ENCODE data around the gene ZNF329. TPM values are rescaled to one million over a fixed set of nuclear protein-coding genes. Genes with fewer than 3 reads are reported as not detected.
"Not testable (repeated sequence)": the region's sequence is repeated elsewhere in the genome, so short reads cannot be mapped to it uniquely, and the experiment has no call there.

Gene ZNF329
- total RNA-seq, 3 donors from 2014 or later, result 6.3 to 8.4 (median 7.0) TPM

GRCh38 chr19:58153386-58153785, 2.8 kb upstream of the ZNF329 start:
- Mint-ChIP-seq H3K36me3 (ENCODE audit: insufficient read depth) (no peaks in the 10 kb centered on the region), H3K4me3 (peak overlapping the region; percentile 85), H3K4me1 (ENCODE audit: low read depth) (peaks cover 17% of the 10 kb centered on the region), H3K9me3 (peaks cover 10% of the 10 kb centered on the region), H3K27me3 (ENCODE audit: low read depth) (no peaks in the 10 kb centered on the region)
- ATAC-seq (no peak), DNase-seq (no peak)

GRCh38 chr19:58147475-58147874, 3.1 kb downstream of the ZNF329 start:
- not testable (repeated sequence) for DNase-seq; H3K27me3 Mint-ChIP-seq (ENCODE audit: low read depth); ATAC-seq; H3K4me3 Mint-ChIP-seq
- H3K4me1 Mint-ChIP-seq (ENCODE audit: low read depth), result peaks cover 12% of the 10 kb centered on the region
- peaks cover 18% of the 10 kb centered on the region for H3K36me3 Mint-ChIP-seq (ENCODE audit: insufficient read depth)
- peaks cover 19% of the 10 kb centered on the region for H3K9me3 Mint-ChIP-seq

- Mint-ChIP-seq H3K4me1 (ENCODE audit: low read depth) (peaks cover 10% of the 10 kb centered on the region), H3K4me3 (no peak overlapping the region), H3K9me3 (peaks cover 13% of the 10 kb centered on the region), H3K36me3 (ENCODE audit: insufficient read depth) (peaks cover 27% of the 10 kb centered on the region), H3K27me3 (ENCODE audit: low read depth) (no peaks in the 10 kb centered on the region)
- DNase-seq (no peak), ATAC-seq (no peak)
These were observed 4.7 kb downstream of the ZNF329 start for GRCh38 chr19:58145849-58146248.

- Mint-ChIP-seq H3K9me3 (peaks cover 47% of the 10 kb centered on the region), H3K27me3 (ENCODE audit: low read depth) (no peaks in the 10 kb centered on the region), H3K4me1 (ENCODE audit: low read depth) (no peaks in the 10 kb centered on the region), H3K36me3 (ENCODE audit: insufficient read depth) (peaks cover 67% of the 10 kb centered on the region), H3K4me3 (no peak overlapping the region)
- ATAC-seq (no peak), DNase-seq (no peak)
These were observed 16.3 kb downstream of the ZNF329 start for GRCh38 chr19:58134244-58134643.

GRCh38 chr19:58129284-58129683, 21.3 kb downstream of the ZNF329 start:
- no peak for ATAC-seq
- H3K9me3 Mint-ChIP-seq, result peaks cover 53% of the 10 kb centered on the region
- H3K27me3 Mint-ChIP-seq (ENCODE audit: low read depth), result no peaks in the 10 kb centered on the region
- H3K4me3 Mint-ChIP-seq, result no peak overlapping the region
- H3K36me3 Mint-ChIP-seq (ENCODE audit: insufficient read depth), result peaks cover 67% of the 10 kb centered on the region
- no peak for DNase-seq
- no peaks in the 10 kb centered on the region for H3K4me1 Mint-ChIP-seq (ENCODE audit: low read depth)

- no peaks in the 10 kb centered on the region for H3K27me3 Mint-ChIP-seq (ENCODE audit: low read depth)
- ATAC-seq (no peak), DNase-seq (no peak)
- no peaks in the 10 kb centered on the region for H3K4me1 Mint-ChIP-seq (ENCODE audit: low read depth)
- no peak overlapping the region for H3K4me3 Mint-ChIP-seq
- H3K9me3 Mint-ChIP-seq, result peaks cover 50% of the 10 kb centered on the region
- peaks cover 59% of the 10 kb centered on the region for H3K36me3 Mint-ChIP-seq (ENCODE audit: insufficient read depth)
These were observed 22.4 kb downstream of the ZNF329 start for GRCh38 chr19:58128041-58128685.

GRCh38 chr19:58123354-58123753, 27.2 kb downstream of the ZNF329 start:
- Mint-ChIP-seq H3K27me3 (ENCODE audit: low read depth) (no peaks in the 10 kb centered on the region), H3K4me3 (no peak overlapping the region), H3K4me1 (ENCODE audit: low read depth) (no peaks in the 10 kb centered on the region), H3K36me3 (ENCODE audit: insufficient read depth) (peaks cover 29% of the 10 kb centered on the region), H3K9me3 (peaks cover 66% of the 10 kb centered on the region)
- no peak for ATAC-seq
- DNase-seq, result no peak

GRCh38 chr19:58118979-58119733, 31.4 kb downstream of the ZNF329 start:
- Mint-ChIP-seq H3K36me3 (ENCODE audit: insufficient read depth) (peaks cover 10% of the 10 kb centered on the region), H3K27me3 (ENCODE audit: low read depth) (no peaks in the 10 kb centered on the region), H3K4me3 (no peak overlapping the region), H3K4me1 (ENCODE audit: low read depth) (no peaks in the 10 kb centered on the region), H3K9me3 (peaks cover 72% of the 10 kb centered on the region)
- DNase-seq (no peak), ATAC-seq (no peak)

GRCh38 chr19:58117841-58118575, 32.6 kb downstream of the ZNF329 start:
- Mint-ChIP-seq H3K36me3 (ENCODE audit: insufficient read depth) (peaks cover 8% of the 10 kb centered on the region), H3K9me3 (peaks cover 70% of the 10 kb centered on the region), H3K27me3 (ENCODE audit: low read depth) (no peaks in the 10 kb centered on the region), H3K4me3 (no peak overlapping the region), H3K4me1 (ENCODE audit: low read depth) (no peaks in the 10 kb centered on the region)
- no peak for ATAC-seq
- no peak for DNase-seq

GRCh38 chr19:58108546-58108817, 42.1 kb downstream of the ZNF329 start:
- peaks cover 15% of the 10 kb centered on the region for H3K36me3 Mint-ChIP-seq (ENCODE audit: insufficient read depth)
- DNase-seq (no peak), ATAC-seq (no peak)
- H3K4me3 Mint-ChIP-seq, result no peak overlapping the region
- no peaks in the 10 kb centered on the region for H3K4me1 Mint-ChIP-seq (ENCODE audit: low read depth)
- no peaks in the 10 kb centered on the region for H3K27me3 Mint-ChIP-seq (ENCODE audit: low read depth)
- H3K9me3 Mint-ChIP-seq, result peaks cover 47% of the 10 kb centered on the region

GRCh38 chr19:58107778-58108545, 42.6 kb downstream of the ZNF329 start:
- peaks cover 14% of the 10 kb centered on the region for H3K36me3 Mint-ChIP-seq (ENCODE audit: insufficient read depth)
- H3K9me3 Mint-ChIP-seq, result peaks cover 46% of the 10 kb centered on the region
- H3K4me3 Mint-ChIP-seq, result no peak overlapping the region
- ATAC-seq (no peak), DNase-seq (no peak)
- no peaks in the 10 kb centered on the region for H3K4me1 Mint-ChIP-seq (ENCODE audit: low read depth)
- H3K27me3 Mint-ChIP-seq (ENCODE audit: low read depth), result no peaks in the 10 kb centered on the region

- H3K4me3 Mint-ChIP-seq, result peak overlapping the region; percentile 83
- H3K27me3 Mint-ChIP-seq (ENCODE audit: low read depth), result no peaks in the 10 kb centered on the region
- peaks cover 8% of the 10 kb centered on the region for H3K36me3 Mint-ChIP-seq (ENCODE audit: insufficient read depth)
- DNase-seq (no peak), ATAC-seq (no peak)
- H3K9me3 Mint-ChIP-seq, result peaks cover 27% of the 10 kb centered on the region
- H3K4me1 Mint-ChIP-seq (ENCODE audit: low read depth), result peaks cover 11% of the 10 kb centered on the region
These were observed 51.9 kb downstream of the ZNF329 start for GRCh38 chr19:58098682-58098998.

GRCh38 chr19:58097781-58098681, 52.6 kb downstream of the ZNF329 start, which contains the start of gene ZSCAN18:
TSS of gene ZSCAN18 (minus strand) at chr19:58098231. CDS start at chr19:58090267, 7,964 bp downstream.
- DNase-seq, result peak; percentile 94
- H3K27me3 Mint-ChIP-seq (ENCODE audit: low read depth), result no peaks in the 10 kb centered on the region
- peak; percentile 99 for ATAC-seq
- H3K36me3 Mint-ChIP-seq (ENCODE audit: insufficient read depth), result peaks cover 13% of the 10 kb centered on the region
- peaks cover 26% of the 10 kb centered on the region for H3K9me3 Mint-ChIP-seq
- H3K4me3 Mint-ChIP-seq, result peak within 1 kb of the TSS; percentile 83
- peaks cover 11% of the 10 kb centered on the region for H3K4me1 Mint-ChIP-seq (ENCODE audit: low read depth)

Data from activated T-cell treated with anti-CD3 and anti-CD28 coated beads, Interleukin-2, amount 50 U/mL, for 4 hours (primary cell).